Body of pancreas (tissue), 4 donors: ENCODE results near the gene BRD3OS. TPM values are rescaled to one million over a fixed set of nuclear protein-coding genes. Genes with fewer than 3 reads are reported as not detected.

Experiments used
- ATAC-seq: fragments of 150-250 bp; one replicate; pipeline ENCODE4 v1.9.1; 2016
- DNase-seq, 4 donors: peaks; one replicate each; pipeline ENCODE4 v3.0.0-alpha.2; 2019
- H3K27ac ChIP-seq, 4 donors: fragments of 200-600 bp; sonication (generic); 1 replicate in 3 of 4; 2 replicates in 1 of 4; pipeline versions ENCODE4 v1.5.1 to v1.6.1; 2016 to 2019; ENCODE audit warnings: mild to moderate bottlenecking in 1 of 4, mixed read lengths in 1 of 4, moderate library complexity in 1 of 4
- H3K27me3 ChIP-seq, 2 donors: fragments of 200-600 bp; sonication (generic); one replicate each; pipeline ENCODE4 v1.6.0; 2016; ENCODE audit warnings: mild to moderate bottlenecking in 1 of 2
- H3K36me3 ChIP-seq, 2 donors: fragments of 200-600 bp; sonication (generic); replicated peaks in 1 of 2; 2 replicates each; pipeline ENCODE4 v1.5.1; 2016; ENCODE audit warnings: low read depth in 2 of 2; ENCODE audit not compliant: insufficient read depth in 1 of 2
- H3K4me1 ChIP-seq: fragments of 200-600 bp; sonication (generic); one replicate; pipeline ENCODE4 v1.6.0; 2016
- H3K4me3 ChIP-seq, 2 donors: fragments of 200-600 bp; sonication (generic); 1 replicate in 1 of 2; 2 replicates in 1 of 2; pipeline ENCODE4 v1.5.1; 2016 to 2019
- H3K9me3 ChIP-seq, 3 donors: fragments of 200-600 bp; sonication (generic); 1 replicate in 2 of 3; 2 replicates in 1 of 3; pipeline ENCODE4 v1.5.1; 2016
- POLR2A ChIP-seq, 3 donors: fragments of 450-650 bp; IDR thresholded peaks; one replicate each; pipeline ENCODE4 v1.6.1; 2016; ENCODE audit warnings: antibody characterized with exemption in 3 of 3, mild to moderate bottlenecking in 2 of 3
- WGBS, 2 donors: methylation state at CpG; one replicate each; pipeline ENCODE4 v1.1.5; 2017; 5-methylcytosine and 5-hydroxymethylcytosine counted together
- intact Hi-C: fragments of 100-400 bp; cut with DNase I; formaldehyde crosslinking; loops from one replicate; pipeline ENCODE4 v1.15.1; 2023
- total RNA-seq, 2 donors: library from RNA; depleted of rRNA; stranded (reverse); fragments of >200 nt; gene quantifications; one replicate each; pipeline ENCODE4 v1.1.0, GENCODE V29; 2016
- TF ChIP-seq, protein P1 (sequence below), 7 experiments: fragments of 450-650 bp in 4 of 7; fragments of 200-600 bp in 3 of 7; sonication (generic) in 3 of 7; IDR thresholded peaks; one replicate each; pipeline ENCODE4 v1.5.1; 2016 to 2019; ENCODE audit warnings: antibody characterized with exemption in 7 of 7

Gene BRD3OS
- total RNA-seq, 2 donors from 2014 or later = 7.3 to 9.6 TPM

- TF ChIP-seq POLR2A (IDR thresholded peaks at IDR 0.05) = no peak
- TF ChIP-seq, protein P1, sequence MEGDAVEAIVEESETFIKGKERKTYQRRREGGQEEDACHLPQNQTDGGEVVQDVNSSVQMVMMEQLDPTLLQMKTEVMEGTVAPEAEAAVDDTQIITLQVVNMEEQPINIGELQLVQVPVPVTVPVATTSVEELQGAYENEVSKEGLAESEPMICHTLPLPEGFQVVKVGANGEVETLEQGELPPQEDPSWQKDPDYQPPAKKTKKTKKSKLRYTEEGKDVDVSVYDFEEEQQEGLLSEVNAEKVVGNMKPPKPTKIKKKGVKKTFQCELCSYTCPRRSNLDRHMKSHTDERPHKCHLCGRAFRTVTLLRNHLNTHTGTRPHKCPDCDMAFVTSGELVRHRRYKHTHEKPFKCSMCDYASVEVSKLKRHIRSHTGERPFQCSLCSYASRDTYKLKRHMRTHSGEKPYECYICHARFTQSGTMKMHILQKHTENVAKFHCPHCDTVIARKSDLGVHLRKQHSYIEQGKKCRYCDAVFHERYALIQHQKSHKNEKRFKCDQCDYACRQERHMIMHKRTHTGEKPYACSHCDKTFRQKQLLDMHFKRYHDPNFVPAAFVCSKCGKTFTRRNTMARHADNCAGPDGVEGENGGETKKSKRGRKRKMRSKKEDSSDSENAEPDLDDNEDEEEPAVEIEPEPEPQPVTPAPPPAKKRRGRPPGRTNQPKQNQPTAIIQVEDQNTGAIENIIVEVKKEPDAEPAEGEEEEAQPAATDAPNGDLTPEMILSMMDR (IDR thresholded peaks at IDR 0.05) = no peak
- Histone ChIP-seq H3K27me3 (no peaks in the 10 kb centered on the region), H3K9me3 (no peaks in the 10 kb centered on the region), H3K4me1 (peaks cover 88% of the 10 kb centered on the region), H3K4me3 (no peak overlapping the region), H3K36me3 (no peaks in the 10 kb centered on the region), H3K27ac (no peak overlapping the region)
- peak in 1 of 4 donors; percentile 60 for DNase-seq
- intact Hi-C loops = no loop called here
- WGBS, 2 donors = 75 to 87% methylated on average over 7 to 17 of the region's 17 CpGs
- no peak for ATAC-seq
These were observed 34.5 kb downstream of the BRD3OS start for GRCh38 chr9:134059661-134060395.

- Histone ChIP-seq H3K27ac (peak overlapping the region in 1 of 4 donors; percentile 34), H3K4me3 (no peak overlapping the region), H3K9me3 (no peaks in the 10 kb centered on the region), H3K27me3 (no peaks in the 10 kb centered on the region), H3K4me1 (peaks cover 88% of the 10 kb centered on the region), H3K36me3 (no peaks in the 10 kb centered on the region)
- ATAC-seq = no peak
- TF ChIP-seq, protein P1 (IDR thresholded peaks at IDR 0.05) = no peak
- no peak for TF ChIP-seq POLR2A (IDR thresholded peaks at IDR 0.05)
- DNase-seq = no peak
- 71 to 73% methylated on average over 3 to 4 of the region's 4 CpGs for WGBS, 2 donors
- intact Hi-C loops = no loop called here
These were observed 35.3 kb downstream of the BRD3OS start for GRCh38 chr9:134060546-134060945.

DNA sequence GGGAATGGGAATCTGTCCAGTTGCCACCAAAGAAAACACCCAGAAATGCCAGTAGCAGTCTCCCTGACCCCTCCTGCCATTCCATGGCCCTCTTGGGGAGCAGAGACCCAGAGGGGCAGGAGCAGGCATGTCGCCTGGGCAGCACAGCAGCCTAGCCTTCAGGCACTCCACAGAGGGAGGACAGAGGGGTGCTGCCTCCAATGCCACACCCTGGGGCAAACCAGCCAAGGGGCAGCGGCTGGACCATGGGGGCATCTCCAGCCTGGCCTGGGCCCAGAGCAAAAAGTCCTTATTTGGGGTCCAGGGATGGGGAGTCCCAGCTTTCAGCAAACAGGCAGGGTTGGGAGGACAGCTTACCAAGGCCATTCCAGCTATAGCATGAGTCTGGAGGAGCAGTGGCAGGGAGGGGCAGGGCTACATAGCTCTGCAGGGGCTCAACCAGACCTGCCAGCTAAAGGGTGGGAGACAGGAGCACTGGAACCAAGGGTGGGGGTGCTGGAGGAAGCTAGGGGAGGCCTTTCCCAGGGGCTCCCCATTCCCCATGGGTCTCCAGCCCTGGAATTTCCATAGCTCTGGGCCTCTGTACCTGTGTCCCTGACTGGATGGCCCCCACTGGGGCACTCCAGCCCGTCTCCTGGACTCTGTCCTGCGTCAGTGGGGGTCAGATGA lies 35.9 kb downstream of the BRD3OS start:
- no peaks in the 10 kb centered on the region for H3K9me3 ChIP-seq

DNA sequence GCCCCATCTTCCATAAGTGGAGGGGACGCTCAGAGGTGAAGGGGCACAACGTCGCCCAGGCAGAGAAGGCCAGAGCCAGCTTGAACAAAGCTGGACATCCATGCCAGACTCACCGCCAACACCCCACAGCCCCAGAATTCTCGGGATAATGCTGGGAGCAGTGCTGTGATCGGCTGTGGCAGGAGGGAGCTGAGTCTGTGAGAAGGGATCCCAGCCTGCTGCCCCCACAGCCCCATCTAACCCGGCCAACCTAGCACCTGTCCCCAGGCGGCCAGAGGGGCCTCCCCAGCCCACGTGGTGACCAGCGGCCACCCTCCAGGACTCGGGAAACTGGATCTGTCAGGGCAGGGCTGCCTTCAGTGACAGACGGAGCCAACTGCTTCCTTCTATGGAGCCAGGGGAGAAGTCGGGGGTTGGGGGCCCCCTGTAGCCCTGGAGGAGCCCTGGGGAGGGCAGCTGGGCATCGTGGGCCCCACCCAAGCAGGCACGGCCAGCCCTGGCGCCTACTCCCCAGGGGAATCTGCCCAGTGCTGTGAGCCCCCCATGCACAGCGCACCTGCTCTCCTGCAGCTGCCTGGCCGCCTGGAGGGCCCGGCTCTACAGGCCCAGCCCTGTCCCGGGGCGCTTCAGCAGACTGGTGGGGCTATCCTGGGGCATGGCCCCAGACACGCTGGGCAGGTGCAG lies 36.5 kb downstream of the BRD3OS start:
- intact Hi-C loops = no loop called here
- Histone ChIP-seq H3K4me1 (peaks cover 87% of the 10 kb centered on the region), H3K36me3 (no peaks in the 10 kb centered on the region), H3K27me3 (no peaks in the 10 kb centered on the region), H3K4me3 (no peak overlapping the region), H3K9me3 (no peaks in the 10 kb centered on the region), H3K27ac (peak overlapping the region in 2 of 4 donors; percentile 4 to 34)
- WGBS, 2 donors = 58 to 93% methylated on average over 3 to 21 of the region's 22 CpGs
- TF ChIP-seq, protein P1 (IDR thresholded peaks at IDR 0.05) = no peak
- no peak for TF ChIP-seq POLR2A (IDR thresholded peaks at IDR 0.05)
- DNase-seq = peak in 2 of 4 donors; percentile 13 to 56
- ATAC-seq = no peak

More for the DNA sequence above, 35.9 kb downstream of the BRD3OS start:
- TF ChIP-seq POLR2A (IDR thresholded peaks at IDR 0.05) = no peak
- TF ChIP-seq, protein P1 (IDR thresholded peaks at IDR 0.05) = no peak
- Histone ChIP-seq H3K27ac (peak overlapping the region in 1 of 4 donors; percentile 34), H3K4me1 (peaks cover 88% of the 10 kb centered on the region), H3K27me3 (no peaks in the 10 kb centered on the region), H3K36me3 (no peaks in the 10 kb centered on the region), H3K4me3 (no peak overlapping the region)
- 90% methylated on average over 4 of the region's 4 CpGs; no CpG with 5 or more reads in 1 of the 2 donors for WGBS, 2 donors
- ATAC-seq = no peak
- intact Hi-C loops = no loop called here
- no peak for DNase-seq
